T-helper 2 cell treated with Interferon-gamma antibody and Interleukin-4, amounts not matched to agents 100 ng/mL and 5 ng/mL, for 36 hours (primary cell): Measurements from ENCODE around the gene EEF1A2. TPM values are rescaled to one million over a fixed set of nuclear protein-coding genes. Genes with fewer than 3 reads are reported as not detected.

ENCODE experiments used
- intact Hi-C: fragments of 100-400 bp; cut with micrococcal nuclease; formaldehyde crosslinking; loops from one replicate; pipeline ENCODE4 v1.15.1; 2023
- total RNA-seq: library from RNA; stranded (reverse); gene quantifications from 2 replicates; pipeline ENCODE4 v1.2.3, GENCODE V29; 2022

Gene EEF1A2
- total RNA-seq, 1 donor from 2014 or later, result 0.45 TPM

- intact Hi-C loops, result loop anchor here (1.0 to 5.0 kb wide), 9 partner anchors 16 to 435 kb away; partner anchors contain the start of genes ARFRP1, HELZ2, TPD52L2 and UCKL1
These were observed 38.8 kb upstream of the EEF1A2 start for GRCh38 chr20:63537525-63538203.

DNA sequence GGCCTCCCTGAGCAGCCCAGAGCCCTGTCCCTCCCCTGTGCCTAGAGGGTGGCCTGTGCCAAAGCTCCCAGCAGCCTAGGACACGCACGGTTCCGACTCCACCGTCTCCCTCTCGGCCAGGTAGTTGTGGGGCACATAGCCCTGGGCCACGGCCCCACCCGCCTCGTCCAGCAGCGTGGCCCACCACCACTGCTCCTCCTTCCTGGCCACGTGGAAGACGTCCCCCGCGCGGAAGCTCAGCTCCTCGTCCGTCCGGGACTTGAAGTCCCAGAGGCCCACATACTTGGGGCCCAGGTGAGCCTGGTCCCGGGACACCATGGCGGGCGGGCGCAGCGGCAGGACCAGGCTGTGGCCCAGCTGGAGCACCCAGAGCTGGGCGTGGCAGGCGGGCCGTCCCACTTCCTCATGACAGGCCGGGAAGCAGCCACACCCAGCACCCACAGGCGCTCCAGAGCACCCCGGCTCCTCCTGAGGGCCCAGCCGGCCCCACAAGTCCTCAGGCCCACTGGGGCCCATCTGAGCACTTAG, 38.2 kb upstream of the EEF1A2 start, which contains the start of gene PTK6:
PTK6 (minus strand) TSS at position 380 of the 528 bp plus-strand sequence; CDS start at position 318, 62 bp downstream.
- intact Hi-C loops, result loop anchor here (1.0 to 5.0 kb wide), 8 partner anchors 16 to 435 kb away; partner anchors contain the start of genes ARFRP1, HELZ2, TPD52L2 and UCKL1

DNA sequence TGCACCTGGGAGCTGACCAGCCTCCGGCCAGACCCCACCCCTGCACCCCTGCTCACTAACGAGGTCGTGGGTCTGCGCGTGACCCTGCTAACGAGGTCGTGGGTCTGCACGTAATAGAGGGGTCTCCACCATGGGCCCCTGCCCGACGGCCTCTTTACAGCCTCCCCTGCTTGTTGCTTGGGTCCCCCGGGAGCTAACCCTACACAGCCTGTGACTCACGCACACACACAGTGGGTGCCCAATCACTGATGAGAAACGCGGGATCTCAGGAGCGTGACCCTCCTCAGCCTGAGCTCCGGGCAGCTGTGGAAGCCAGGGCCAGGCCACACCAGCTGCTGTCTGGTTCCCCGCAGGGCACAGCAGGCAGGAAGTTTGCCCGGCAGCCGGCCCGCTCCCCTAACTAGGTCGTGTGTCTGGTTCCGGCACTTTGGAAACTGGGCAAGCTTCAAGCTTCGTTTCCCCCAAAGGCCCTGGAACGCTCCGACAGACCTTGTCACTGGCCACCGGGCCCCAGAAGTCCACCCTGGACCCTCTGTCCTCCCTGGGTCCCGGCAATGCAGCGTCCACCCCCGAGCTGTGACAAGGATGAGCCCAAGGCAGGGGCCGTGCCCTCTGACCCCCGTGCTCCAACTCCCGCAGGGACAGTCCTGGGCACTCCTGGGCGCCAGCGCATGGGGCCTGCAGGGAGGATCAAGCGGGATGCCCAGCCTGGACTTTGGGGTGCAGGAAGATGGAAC, 37.5 kb upstream of the EEF1A2 start:
- intact Hi-C loops, result loop anchor here (2.0 to 5.0 kb wide), 6 partner anchors 36 to 436 kb away; partner anchors contain the start of genes ARFRP1, HELZ2, TPD52L2 and UCKL1

- intact Hi-C loops, result loop anchor here (5.0 kb wide), 5 partner anchors 37 to 437 kb away; partner anchors contain the start of genes ARFRP1, HELZ2, UCKL1 and ZGPAT
These were observed 36.2 kb upstream of the EEF1A2 start for GRCh38 chr20:63534831-63535651.

- intact Hi-C loops, result no loop called here
These were observed 35.5 kb upstream of the EEF1A2 start for GRCh38 chr20:63534427-63534830.

DNA sequence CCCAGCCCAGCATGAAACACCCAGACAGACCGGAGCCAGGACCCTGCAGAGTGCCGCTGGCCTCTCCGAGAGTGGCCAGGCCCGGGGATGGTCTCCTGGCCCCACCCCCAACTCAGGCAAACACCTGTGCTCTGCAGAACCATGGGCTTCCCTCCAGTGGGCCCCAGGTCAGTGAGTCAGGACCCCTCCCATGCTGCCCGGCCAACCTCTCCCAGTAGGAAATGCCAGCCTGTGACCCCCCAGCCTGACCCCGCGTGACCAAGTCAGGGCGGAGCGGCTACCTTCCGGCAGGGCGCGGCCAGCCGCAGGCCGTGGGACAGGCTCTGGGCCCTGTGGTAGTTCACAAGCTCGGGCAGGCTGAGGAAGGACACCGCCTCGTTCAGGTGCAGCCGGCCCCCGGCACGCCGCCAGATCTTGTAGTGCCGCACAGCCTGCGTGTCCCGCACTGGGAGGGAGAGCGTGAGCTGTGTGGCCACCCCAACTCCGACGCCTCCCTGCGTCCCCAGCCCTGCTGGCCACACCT, 35.0 kb upstream of the EEF1A2 start:
- intact Hi-C loops, result no loop called here

DNA sequence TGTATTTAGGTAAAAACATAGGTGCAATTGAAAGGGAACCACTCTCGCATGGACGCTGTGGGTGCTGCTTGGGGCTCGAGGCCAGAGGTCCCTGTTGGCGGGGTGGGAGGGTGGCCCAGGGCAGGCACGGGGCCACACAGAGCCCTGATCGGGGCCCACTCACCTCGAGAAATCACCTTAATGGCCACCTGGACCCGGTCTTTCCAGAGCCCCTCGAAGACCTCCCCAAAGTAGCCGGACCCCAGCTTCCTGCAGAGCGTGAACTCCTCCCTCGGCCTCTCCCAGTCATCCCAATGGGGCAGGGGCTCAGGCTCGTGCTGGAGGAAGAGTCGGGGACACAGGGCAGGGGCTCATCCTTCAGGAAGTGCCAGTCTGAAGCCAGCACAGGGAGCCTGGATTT, 34.5 kb upstream of the EEF1A2 start:
- intact Hi-C loops, result no loop called here

GRCh38 chr20:63532449-63532971, 33.6 kb upstream of the EEF1A2 start:
- intact Hi-C loops, result no loop called here

DNA sequence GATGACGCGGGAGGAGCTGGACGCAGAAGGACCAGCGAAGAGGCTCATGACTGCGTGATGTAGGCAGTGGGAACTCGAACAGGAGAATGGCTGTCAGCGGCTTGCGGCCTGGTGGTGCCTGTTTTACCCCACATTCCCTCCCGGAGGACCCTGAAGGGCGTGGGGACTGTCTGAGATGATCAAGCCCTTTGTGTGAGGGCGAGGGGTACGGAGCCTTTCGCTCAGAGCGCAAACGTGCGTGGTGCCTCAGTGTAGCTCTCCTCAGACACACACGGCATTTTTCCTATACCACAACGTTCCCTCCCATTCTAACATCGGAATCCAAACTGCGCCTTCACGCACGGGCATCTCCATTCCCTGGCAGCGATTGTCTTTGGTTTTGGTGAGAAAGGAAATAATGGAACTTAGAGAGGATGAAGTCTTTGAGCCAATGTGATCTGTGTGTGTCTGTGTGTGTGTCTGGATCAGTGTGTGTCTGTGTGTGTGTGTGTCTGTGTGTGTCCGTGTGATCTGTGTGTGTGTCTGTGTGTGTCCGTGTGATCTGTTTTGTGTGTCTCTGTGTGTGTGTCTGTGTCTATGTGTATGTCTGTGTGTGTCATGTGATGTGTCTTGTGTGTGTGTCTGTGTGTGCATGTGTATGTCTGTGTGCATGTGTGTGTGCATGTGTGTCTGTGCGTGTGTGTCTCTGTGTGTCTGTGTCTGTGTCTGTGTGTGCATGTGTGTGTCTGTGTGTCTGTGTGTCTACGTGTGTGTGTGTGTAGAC, 33.0 kb upstream of the EEF1A2 start:
- intact Hi-C loops, result no loop called here

GRCh38 chr20:63530788-63531160, 31.9 kb upstream of the EEF1A2 start:
- intact Hi-C loops, result no loop called here

DNA sequence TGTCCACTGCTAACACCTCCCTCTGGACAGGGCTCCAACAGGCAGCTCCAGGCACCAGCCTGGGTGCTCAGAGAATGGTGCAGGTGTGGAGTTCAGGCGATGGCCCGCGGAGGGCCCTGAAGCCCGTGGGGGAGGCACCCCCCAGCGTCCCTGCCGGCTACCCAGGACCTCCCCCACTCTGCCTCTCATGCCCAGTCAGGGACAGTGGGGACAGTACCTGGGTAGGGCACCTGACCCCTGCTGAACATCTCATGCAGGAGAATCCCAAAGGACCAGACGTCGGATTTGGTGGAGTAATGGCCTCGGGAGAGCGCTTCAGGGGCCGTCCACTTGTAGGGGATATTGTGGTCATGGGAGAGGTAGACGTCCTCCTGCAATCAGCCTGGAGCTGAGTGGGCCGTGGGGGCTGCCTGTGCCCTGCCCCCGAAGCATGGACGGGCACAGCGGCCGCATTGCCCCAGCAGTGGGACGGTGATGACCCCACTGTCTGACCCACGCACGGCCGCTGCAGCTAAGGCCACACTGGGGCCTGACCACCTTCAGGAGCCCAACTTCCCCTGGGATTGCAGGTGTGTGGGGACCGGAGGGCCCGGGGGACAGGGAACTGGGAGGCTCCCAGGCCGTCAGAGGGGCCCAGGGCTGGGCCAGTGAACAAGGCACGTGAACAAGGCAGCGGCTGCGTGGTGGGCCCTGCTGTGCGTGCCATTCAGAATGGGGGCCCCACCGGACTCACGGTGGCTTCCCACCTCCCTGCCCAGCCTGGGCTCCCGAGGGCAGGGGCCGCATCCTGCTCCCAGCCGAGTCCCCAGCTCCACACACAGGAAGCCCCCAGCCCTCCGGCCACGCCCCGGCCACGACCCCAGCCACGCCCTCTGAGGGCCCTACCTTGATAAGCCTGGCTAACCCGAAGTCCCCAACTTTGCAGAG, 31.2 kb upstream of the EEF1A2 start:
- intact Hi-C loops, result no loop called here

- intact Hi-C loops, result no loop called here
These were observed 30.4 kb upstream of the EEF1A2 start for GRCh38 chr20:63529180-63529860.

DNA sequence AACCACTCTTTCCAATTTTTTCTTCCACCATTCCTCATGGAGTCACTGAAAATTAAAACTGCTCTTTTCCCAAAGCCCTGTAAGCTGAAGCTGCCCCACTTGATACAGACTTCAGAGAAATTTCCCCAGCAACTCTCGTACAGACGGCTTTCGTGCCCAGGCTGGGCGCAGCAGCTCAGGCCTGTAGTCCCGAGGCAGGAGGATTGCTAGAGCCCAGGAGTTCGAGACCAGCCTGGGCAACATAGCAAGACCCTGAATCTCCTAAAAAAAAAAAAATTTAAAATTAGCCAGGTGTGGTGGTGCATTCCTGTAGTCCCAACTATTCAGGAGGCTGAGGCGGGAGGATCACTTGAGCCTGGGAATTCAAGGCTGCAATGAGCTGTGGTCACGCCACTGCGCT, 28.3 kb upstream of the EEF1A2 start:
- intact Hi-C loops, result no loop called here

DNA sequence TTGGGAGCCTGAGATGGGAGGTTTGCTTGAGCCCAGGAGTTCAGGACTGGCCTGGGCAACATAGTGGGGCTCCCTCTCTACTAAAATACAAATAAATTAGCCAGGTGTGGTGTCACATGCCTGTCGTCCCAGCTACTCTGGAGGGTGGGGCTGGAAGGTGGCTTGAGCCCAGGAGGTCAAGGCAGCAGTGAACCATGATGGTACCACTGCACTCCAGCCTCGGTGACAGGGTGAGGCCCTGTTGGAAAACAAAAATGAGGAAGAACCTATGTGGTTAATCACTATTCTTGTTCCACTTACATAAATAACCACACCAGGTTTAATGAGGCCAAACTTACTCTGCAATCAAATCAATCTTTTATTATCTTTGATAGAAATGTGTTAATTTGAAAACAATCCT, 27.1 kb upstream of the EEF1A2 start:
- intact Hi-C loops, result no loop called here

- intact Hi-C loops, result no loop called here
These were observed 26.3 kb upstream of the EEF1A2 start for GRCh38 chr20:63525185-63525584.

DNA sequence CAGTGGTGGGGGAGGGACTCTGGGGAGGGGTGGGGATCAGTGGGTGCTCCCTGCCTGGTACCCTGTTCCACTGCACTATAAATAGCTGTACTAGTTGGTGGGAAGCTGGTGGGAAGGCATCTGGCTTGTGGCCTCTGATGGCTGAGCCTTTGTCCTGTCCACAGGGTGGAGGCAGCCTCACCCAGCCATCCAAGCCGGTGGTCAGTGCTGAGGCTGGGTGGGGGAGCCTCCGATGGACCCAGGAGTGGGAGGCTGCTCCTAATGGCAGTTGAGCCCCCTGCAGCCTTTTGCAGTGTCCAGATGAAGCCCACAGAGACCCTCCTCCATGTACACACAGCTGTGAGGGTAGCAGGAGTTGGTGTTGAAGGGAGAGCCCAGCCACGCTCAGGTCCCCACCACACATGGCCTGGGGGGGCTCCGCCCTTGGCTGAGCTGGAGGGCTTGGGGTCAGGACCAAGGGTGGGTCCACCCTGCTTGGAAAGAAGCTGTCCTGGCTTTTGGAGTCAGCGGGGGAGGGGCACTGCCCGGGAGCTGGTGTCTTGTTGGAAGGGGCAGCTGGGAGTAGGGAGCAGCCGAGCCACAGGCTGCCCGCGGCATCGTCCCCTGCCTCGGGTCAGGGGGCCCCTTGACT, 24.2 kb upstream of the EEF1A2 start:
- intact Hi-C loops, result no loop called here

- intact Hi-C loops, result no loop called here
These were observed 23.4 kb upstream of the EEF1A2 start for GRCh38 chr20:63522091-63522868.
